Endodermal cell (in vitro differentiated cells): ENCODE measurements around the gene TSC22D4. TPM values are rescaled to one million over a fixed set of nuclear protein-coding genes. Genes with fewer than 3 reads are reported as not detected.
A peak's percentile ranks its signal among the peaks of the same experiment; 100 is the strongest.

ENCODE experiments used
- DNase-seq: peaks from one replicate; pipeline ENCODE4 v3.0.0-alpha.2; 2017
- H3K27ac ChIP-seq: 2 replicates; pipeline ENCODE4 v1.5.1; 2013; ENCODE audit warnings: mild to moderate bottlenecking, low read depth, low read length, moderate library complexity
- H3K27me3 ChIP-seq: 2 replicates; pipeline ENCODE4 v1.6.1; 2013; ENCODE audit warnings: mild to moderate bottlenecking, low read length, moderate library complexity; ENCODE audit not compliant: insufficient read depth, control insufficient read depth, poor library complexity, severe bottlenecking
- H3K36me3 ChIP-seq: 2 replicates; pipeline ENCODE4 v1.7.0; 2013; ENCODE audit warnings: mild to moderate bottlenecking, low read length, moderate library complexity; ENCODE audit not compliant: control insufficient read depth, insufficient read depth
- H3K4me1 ChIP-seq: one replicate; pipeline ENCODE4 v1.7.0; 2013; ENCODE audit warnings: low read length; ENCODE audit not compliant: control insufficient read depth, insufficient read depth
- H3K4me3 ChIP-seq: 2 replicates; pipeline ENCODE4 v1.5.1; 2013; ENCODE audit warnings: mild to moderate bottlenecking, low read length, moderate library complexity
- H3K9ac ChIP-seq: 2 replicates; pipeline ENCODE4 v1.6.1; 2013; ENCODE audit warnings: mild to moderate bottlenecking, low read length, moderate library complexity; ENCODE audit not compliant: poor library complexity, severe bottlenecking; ENCODE audit errors: extremely low read depth
- H3K9me3 ChIP-seq: 2 replicates; pipeline ENCODE4 v1.6.1; 2013; ENCODE audit warnings: mild to moderate bottlenecking, low read length, moderate library complexity; ENCODE audit not compliant: control insufficient read depth
- H3K27ac Mint-ChIP-seq: 2 replicates; pipeline ENCODE4 v1.8.0; 2020; ENCODE audit warnings: mixed read lengths
- H3K27me3 Mint-ChIP-seq: 2 replicates; pipeline ENCODE4 v1.8.0; 2021; ENCODE audit warnings: mild to moderate bottlenecking, mixed read lengths; ENCODE audit not compliant: insufficient read depth
- H3K36me3 Mint-ChIP-seq: 2 replicates; pipeline ENCODE4 v1.8.0; 2020; ENCODE audit warnings: low read depth, mixed read lengths
- H3K4me1 Mint-ChIP-seq: 2 replicates; pipeline ENCODE4 v1.8.0; 2020; ENCODE audit warnings: mixed read lengths
- H3K4me3 Mint-ChIP-seq: 2 replicates; pipeline ENCODE4 v1.8.0; 2020; ENCODE audit warnings: mild to moderate bottlenecking, moderate library complexity, mixed read lengths
- H3K9me3 Mint-ChIP-seq: 2 replicates; pipeline ENCODE4 v1.8.0; 2020; ENCODE audit warnings: mild to moderate bottlenecking, mixed read lengths
- WGBS, 2 experiments: methylation state at CpG; one replicate each; pipeline versions ENCODE4 v1.1.5 to v1.1.7; 2013; ENCODE audit warnings: missing lambda C conversion rate in 2 of 2, mixed read lengths in 1 of 2; ENCODE audit not compliant: insufficient coverage in 1 of 2, insufficient read length in 1 of 2; 5-methylcytosine and 5-hydroxymethylcytosine counted together
- total RNA-seq, 2 donors: library from RNA; stranded (reverse); fragmentation: NEBNext Ultra II Directional in 1 of 2; extraction: Animal tissue kit (Norgen Biotek cat#: 25700) in 1 of 2; gene quantifications; 2 replicates in 1 of 2; 3 replicates in 1 of 2; pipeline ENCODE4 v1.2.1, GENCODE V29; 2021
- TF ChIP-seq, protein P1 (sequence below): fragments of 200-600 bp; sonication (generic); conservative IDR thresholded peaks from 2 replicates; pipeline ENCODE4 v1.5.0; 2021; ENCODE audit warnings: antibody characterized with exemption, mild to moderate bottlenecking

TSC22D4 gene
- total RNA-seq, 2 donors from 2014 or later: 30.9 to 35.2 TPM

DNA sequence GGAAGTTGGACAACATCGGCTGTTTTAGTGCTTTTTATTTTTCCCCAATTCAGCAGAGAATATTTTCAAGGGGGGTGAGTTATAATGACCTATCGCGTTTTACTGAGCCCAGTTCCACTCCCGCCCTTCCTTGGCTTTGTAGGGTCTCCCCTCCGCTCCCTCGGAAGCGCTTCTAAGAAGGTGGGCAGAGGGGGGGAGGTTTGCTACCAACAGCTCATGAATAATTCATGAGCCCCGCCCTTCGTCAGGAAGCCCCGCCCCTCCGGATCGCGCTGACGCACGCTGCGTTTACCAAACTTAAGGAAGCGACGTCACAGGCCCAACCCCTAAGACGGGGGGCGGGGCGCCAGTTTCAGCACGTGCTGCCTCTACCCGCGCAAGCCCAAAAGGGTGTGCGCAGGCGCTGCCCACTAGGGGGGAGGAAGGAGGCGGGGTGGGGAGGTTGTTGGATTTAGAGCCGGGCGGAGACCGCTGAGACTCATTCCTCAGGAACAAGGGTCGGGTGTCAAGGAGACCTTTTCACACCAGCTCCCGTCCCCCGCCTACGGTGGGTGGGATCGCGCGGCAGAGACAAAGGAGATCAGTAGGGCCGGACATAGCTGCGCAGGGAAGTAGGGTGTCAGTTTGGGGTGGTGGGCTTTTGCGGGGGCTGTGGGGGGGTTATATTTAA is 49.9 kb downstream of the TSC22D4 start:
- DNase-seq: peak; percentile 100
- 0% methylated on average over 15 to 40 of the region's 40 CpGs for WGBS, 2 experiments

DNA sequence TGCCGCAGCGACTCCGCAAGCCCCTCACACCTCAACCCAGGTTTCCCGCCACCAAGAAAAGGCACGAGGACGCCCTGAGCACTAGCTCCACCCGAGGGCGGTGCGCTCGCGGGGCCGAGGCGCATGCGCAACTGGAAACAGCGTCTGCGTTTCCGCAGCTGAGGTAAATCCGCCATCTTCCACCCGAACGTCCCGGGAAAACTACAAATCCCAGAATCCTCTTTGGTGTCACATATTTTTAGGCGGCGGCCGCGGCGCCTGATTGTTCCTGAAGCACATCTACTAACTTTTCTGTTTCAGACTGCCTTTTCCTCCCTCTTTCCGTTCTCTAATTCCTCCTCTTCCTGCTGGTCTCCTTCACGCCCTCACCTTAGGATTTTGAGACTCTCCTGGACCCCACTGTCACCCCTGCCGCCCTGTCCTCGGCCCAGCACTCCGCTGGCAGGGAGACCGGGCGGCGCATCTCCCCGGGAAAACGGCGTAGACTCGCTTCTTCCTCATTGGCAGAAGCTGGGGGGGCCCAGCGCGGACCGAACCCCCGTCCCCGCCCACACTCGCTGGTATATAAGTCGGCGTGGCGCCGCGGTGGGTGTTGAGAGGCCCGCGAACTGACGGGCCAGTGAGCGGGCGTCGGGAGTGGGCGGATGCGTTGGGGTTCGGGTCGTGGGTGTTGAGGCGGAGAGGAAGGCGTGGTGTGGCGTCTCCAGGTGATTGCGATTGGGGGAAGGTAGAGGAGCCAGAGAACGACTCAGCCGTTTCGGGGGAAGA is 50.6 kb downstream of the TSC22D4 start, which contains the start of gene ZCWPW1:
TSS of gene ZCWPW1 (minus strand) at position 505 of the 768 bp plus-strand sequence. CDS start 8,054 bp downstream, outside the sequence.
- DNase-seq: peak; percentile 97
- H3K36me3 ChIP-seq: peaks cover 26% of the 10 kb centered on the region
- peak within 1 kb of the TSS; percentile 100 for H3K27ac ChIP-seq
- no peaks in the 10 kb centered on the region for H3K9me3 ChIP-seq
- TF ChIP-seq, protein P1, sequence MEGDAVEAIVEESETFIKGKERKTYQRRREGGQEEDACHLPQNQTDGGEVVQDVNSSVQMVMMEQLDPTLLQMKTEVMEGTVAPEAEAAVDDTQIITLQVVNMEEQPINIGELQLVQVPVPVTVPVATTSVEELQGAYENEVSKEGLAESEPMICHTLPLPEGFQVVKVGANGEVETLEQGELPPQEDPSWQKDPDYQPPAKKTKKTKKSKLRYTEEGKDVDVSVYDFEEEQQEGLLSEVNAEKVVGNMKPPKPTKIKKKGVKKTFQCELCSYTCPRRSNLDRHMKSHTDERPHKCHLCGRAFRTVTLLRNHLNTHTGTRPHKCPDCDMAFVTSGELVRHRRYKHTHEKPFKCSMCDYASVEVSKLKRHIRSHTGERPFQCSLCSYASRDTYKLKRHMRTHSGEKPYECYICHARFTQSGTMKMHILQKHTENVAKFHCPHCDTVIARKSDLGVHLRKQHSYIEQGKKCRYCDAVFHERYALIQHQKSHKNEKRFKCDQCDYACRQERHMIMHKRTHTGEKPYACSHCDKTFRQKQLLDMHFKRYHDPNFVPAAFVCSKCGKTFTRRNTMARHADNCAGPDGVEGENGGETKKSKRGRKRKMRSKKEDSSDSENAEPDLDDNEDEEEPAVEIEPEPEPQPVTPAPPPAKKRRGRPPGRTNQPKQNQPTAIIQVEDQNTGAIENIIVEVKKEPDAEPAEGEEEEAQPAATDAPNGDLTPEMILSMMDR: no peak
- peak within 1 kb of the TSS; percentile 97 for H3K4me3 ChIP-seq
- H3K4me1 ChIP-seq: peaks cover 18% of the 10 kb centered on the region
- Mint-ChIP-seq H3K27ac (peak within 1 kb of the TSS; percentile 100), H3K27me3 (peaks cover 16% of the 10 kb centered on the region), H3K36me3 (peaks cover 21% of the 10 kb centered on the region), H3K9me3 (peaks cover 7% of the 10 kb centered on the region), H3K4me1 (peaks cover 24% of the 10 kb centered on the region), H3K4me3 (peak within 1 kb of the TSS; percentile 89)
- H3K27me3 ChIP-seq: no peaks in the 10 kb centered on the region
- H3K9ac ChIP-seq: peak within 1 kb of the TSS; percentile 94
- 0 to 1% methylated on average over 39 to 66 of the region's 66 CpGs for WGBS, 2 experiments

More for the DNA sequence above, 49.9 kb downstream of the TSC22D4 start:
- Mint-ChIP-seq H3K4me1 (peaks cover 31% of the 10 kb centered on the region), H3K27ac (peak overlapping the region; percentile 100), H3K27me3 (peaks cover 16% of the 10 kb centered on the region), H3K4me3 (peak overlapping the region; percentile 89), H3K36me3 (peaks cover 28% of the 10 kb centered on the region), H3K9me3 (peaks cover 7% of the 10 kb centered on the region)
- H3K4me3 ChIP-seq: peak overlapping the region; percentile 97
- TF ChIP-seq, protein P1: peak; percentile 33
- peak overlapping the region; percentile 94 for H3K9ac ChIP-seq
- no peaks in the 10 kb centered on the region for H3K27me3 ChIP-seq
- H3K9me3 ChIP-seq: no peaks in the 10 kb centered on the region
- peak overlapping the region; percentile 100 for H3K27ac ChIP-seq
- peaks cover 24% of the 10 kb centered on the region for H3K4me1 ChIP-seq
- peaks cover 33% of the 10 kb centered on the region for H3K36me3 ChIP-seq

DNA sequence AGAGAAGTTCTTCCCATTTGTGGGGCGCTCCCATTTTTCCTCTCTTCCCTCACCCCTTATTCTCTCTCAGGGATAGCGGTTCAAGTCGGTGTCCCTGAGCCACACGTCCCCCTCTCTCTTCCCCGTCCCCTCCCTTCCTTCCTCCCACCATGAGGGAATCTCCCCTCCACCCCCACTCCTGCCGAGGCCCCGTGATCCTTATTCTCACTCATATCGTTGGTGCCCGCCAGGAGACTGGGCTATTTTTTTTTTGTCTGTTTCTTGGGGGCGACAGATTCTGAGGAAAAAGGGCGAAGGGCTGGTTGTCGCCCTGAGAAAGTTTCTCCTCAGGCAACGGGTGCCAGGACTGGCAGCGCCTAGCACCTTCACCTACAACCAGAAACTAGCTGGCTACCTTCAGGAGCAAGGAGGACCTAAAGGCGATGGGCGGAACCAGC is 51.2 kb downstream of the TSC22D4 start:
- Mint-ChIP-seq H3K27me3 (peaks cover 16% of the 10 kb centered on the region), H3K27ac (no peak overlapping the region), H3K4me1 (peaks cover 19% of the 10 kb centered on the region), H3K36me3 (peaks cover 15% of the 10 kb centered on the region), H3K9me3 (peaks cover 7% of the 10 kb centered on the region), H3K4me3 (peak overlapping the region; percentile 89)
- H3K27ac ChIP-seq: no peak overlapping the region
- H3K36me3 ChIP-seq: peaks cover 20% of the 10 kb centered on the region
- TF ChIP-seq, protein P1: no peak
- no peaks in the 10 kb centered on the region for H3K9me3 ChIP-seq
- no peak overlapping the region for H3K9ac ChIP-seq
- peak overlapping the region; percentile 97 for H3K4me3 ChIP-seq
- no peaks in the 10 kb centered on the region for H3K27me3 ChIP-seq
- DNase-seq: no peak
- WGBS, 2 experiments: 74 to 89% methylated on average over 9 to 16 of the region's 16 CpGs
- peaks cover 15% of the 10 kb centered on the region for H3K4me1 ChIP-seq
